Endothelial cell of umbilical vein (primary cell): ENCODE results near the gene RADIL. TPM values are rescaled to one million over a fixed set of nuclear protein-coding genes. Genes with fewer than 3 reads are reported as not detected.

Experiments
- BruUV-seq: library from RNA; stranded (reverse); fragments of 400-500 nt; replicated peaks from 2 replicates; lab custom pipeline; 2021; lab: Mats Ljungman, UMichigan
- CTCF ChIA-PET: fragments of 300-600, 350-600 bp; sonication (Branson Sonifier 250); formaldehyde crosslinking; loops from one replicate; lab custom pipeline; 2021; ENCODE audit warnings: antibody characterized with exemption, inconsistent platforms; lab: Charles Lee
- POLR2A ChIA-PET: fragments of 300-600, 350-600 bp; sonication (Branson Sonifier 250); formaldehyde crosslinking; loops from one replicate; lab custom pipeline; 2021; ENCODE audit warnings: antibody characterized with exemption, inconsistent platforms; lab: Charles Lee
- DNase-seq: peaks from one replicate; pipeline ENCODE4 v3.0.0-alpha.2; 2011; ENCODE audit warnings: low read depth, low spot score
- FAIRE-seq: peaks from 2 replicates; lab custom pipeline; 2011; peaks lifted over from hg19 to GRCh38; lab: Jason Lieb, UNC
- H2AFZ ChIP-seq: 2 replicates; pipeline ENCODE4 v1.6.0; 2012; ENCODE audit warnings: low read depth, low read length, control low read depth, inconsistent platforms
- H3K27ac ChIP-seq: 2 replicates; pipeline ENCODE4 v1.5.1; 2011; ENCODE audit warnings: low read depth, mild to moderate bottlenecking, control low read depth, low read length, moderate library complexity; ENCODE audit not compliant: insufficient read depth
- H3K27me3 ChIP-seq, 2 experiments: 2 replicates each; pipeline versions ENCODE4 v1.6.0 to v1.6.1; 2011; ENCODE audit warnings: low read length in 2 of 2, mixed read lengths in 1 of 2; ENCODE audit not compliant: control insufficient read depth in 2 of 2, insufficient read depth in 2 of 2
- H3K36me3 ChIP-seq, 2 experiments: 2 replicates in 1 of 2; 3 replicates in 1 of 2; pipeline ENCODE4 v1.5.1; 2011; ENCODE audit warnings: low read length in 2 of 2, mild to moderate bottlenecking in 1 of 2, moderate library complexity in 1 of 2; ENCODE audit not compliant: control insufficient read depth in 2 of 2, insufficient read depth in 2 of 2; ENCODE audit errors: extremely low read depth in 1 of 2
- H3K4me1 ChIP-seq: 3 replicates; pipeline ENCODE4 v1.5.1; 2011; ENCODE audit warnings: mild to moderate bottlenecking, low read length; ENCODE audit not compliant: control insufficient read depth, insufficient read depth; ENCODE audit errors: extremely low read depth
- H3K4me2 ChIP-seq: 2 replicates; pipeline ENCODE4 v1.6.1; 2011; ENCODE audit warnings: low read length, control low read depth, mixed read lengths; ENCODE audit not compliant: insufficient read depth
- H3K4me3 ChIP-seq, 3 experiments: fragments of 200-600 bp in 1 of 3; sonication (generic), shearing (Covaris generic) in 1 of 3; replicated peaks in 1 of 3; 2 replicates each; pipeline ENCODE4 v1.5.1; 2011 to 2016; ENCODE audit warnings: control low read depth in 3 of 3, low read length in 3 of 3, mild to moderate bottlenecking in 2 of 3, inconsistent platforms in 1 of 3, low read depth in 1 of 3, moderate library complexity in 1 of 3; ENCODE audit not compliant: insufficient read depth in 1 of 3
- H3K79me2 ChIP-seq: 2 replicates; pipeline ENCODE4 v1.6.0; 2012; ENCODE audit warnings: low read length, inconsistent platforms; ENCODE audit not compliant: control insufficient read depth, insufficient read depth
- H3K9ac ChIP-seq: replicated peaks from 2 replicates; pipeline ENCODE3; 2011; ENCODE audit warnings: low read length, control low read depth; ENCODE audit not compliant: insufficient read depth; ENCODE audit errors: extremely low read depth
- H3K9me1 ChIP-seq: replicated peaks from 3 replicates; pipeline ENCODE4 v1.6.0; 2011; ENCODE audit warnings: mild to moderate bottlenecking, low read length; ENCODE audit not compliant: control insufficient read depth, insufficient read depth; ENCODE audit errors: extremely low read depth
- H3K9me3 ChIP-seq: replicated peaks from 2 replicates; pipeline ENCODE4 v1.5.1; 2012; ENCODE audit warnings: low read length, inconsistent platforms; ENCODE audit not compliant: control insufficient read depth, insufficient read depth
- H4K20me1 ChIP-seq: replicated peaks from 2 replicates; pipeline ENCODE3; 2011; ENCODE audit warnings: mild to moderate bottlenecking, low read length; ENCODE audit not compliant: control insufficient read depth, insufficient read depth; ENCODE audit errors: extremely low read depth
- FOS ChIP-seq: IDR thresholded peaks from 2 replicates; pipeline ENCODE4 v1.6.1; 2011; ENCODE audit warnings: mild to moderate bottlenecking, low read length, moderate library complexity, borderline replicate concordance; ENCODE audit not compliant: insufficient read depth
- GATA2 ChIP-seq: IDR thresholded peaks from 2 replicates; pipeline ENCODE4 v1.7.0; 2011; ENCODE audit warnings: low read depth, mild to moderate bottlenecking, moderate library complexity, mixed read lengths, low read length; ENCODE audit not compliant: insufficient read length, insufficient read depth
- JUN ChIP-seq: IDR thresholded peaks from 2 replicates; pipeline ENCODE4 v1.6.1; 2011; ENCODE audit warnings: borderline replicate concordance, low read depth; ENCODE audit not compliant: insufficient read length, insufficient read depth
- POLR2A ChIP-seq: IDR thresholded peaks from 2 replicates; pipeline ENCODE4 v1.6.1; 2012; ENCODE audit warnings: low read depth, mild to moderate bottlenecking, control low read depth, low read length
- POLR2AphosphoS5 ChIP-seq: IDR thresholded peaks from 2 replicates; pipeline ENCODE4 v1.6.1; 2012; ENCODE audit warnings: low read depth, mild to moderate bottlenecking, control low read depth, low read length, moderate library complexity; ENCODE audit not compliant: insufficient read depth
- dilution Hi-C: fragments of 300-500 bp; cut with MboI; formaldehyde crosslinking; loops from one replicate; pipeline ENCODE4 v1.15.0; 2019; ENCODE audit warnings: low sequenced_read_pairs; ENCODE audit not compliant: extremely low pct_ligation_motif_present
- intact Hi-C: fragments of 100-400 bp; cut with micrococcal nuclease; formaldehyde crosslinking; loops from one replicate; pipeline ENCODE4 v1.10.0; 2022
- polyA plus RNA-seq, 4 experiments: library from polyadenylated mRNA; depleted of rRNA in 3 of 4; stranded (reverse) in 3 of 4; unstranded in 1 of 4; fragments of >200 nt; gene quantifications; 2 replicates each; pipeline versions ENCODE4 v1.2.1 to v1.2.3, GENCODE V29; 2011 to 2012; ENCODE audit warnings: missing spikeins in 1 of 4
- total RNA-seq: library from RNA; stranded (reverse); gene quantifications from 2 replicates; pipeline ENCODE4 v1.2.3, GENCODE V29; 2021
- TF ChIP-seq, protein P1 (sequence below): IDR thresholded peaks from 2 replicates; pipeline ENCODE4 v1.6.1; 2011; ENCODE audit not compliant: insufficient read depth, insufficient read length
- TF ChIP-seq, protein P2 (sequence below), 2 donors: IDR thresholded peaks; 1 replicate in 1 of 2; 2 replicates in 1 of 2; pipeline ENCODE4 v1.5.1; 2011; ENCODE audit warnings: low read length in 2 of 2, mild to moderate bottlenecking in 2 of 2, moderate library complexity in 2 of 2, control low read depth in 1 of 2, inconsistent platforms in 1 of 2, low read depth in 1 of 2; ENCODE audit not compliant: insufficient read depth in 1 of 2; ENCODE audit errors: extremely low read depth in 1 of 2

The RADIL gene
- total and polyA plus RNA-seq, 2 donors (not counting 3 experiments of a cell fraction or from before 2014, with no cell fraction given) = 1.2 to 2.5 TPM

DNA sequence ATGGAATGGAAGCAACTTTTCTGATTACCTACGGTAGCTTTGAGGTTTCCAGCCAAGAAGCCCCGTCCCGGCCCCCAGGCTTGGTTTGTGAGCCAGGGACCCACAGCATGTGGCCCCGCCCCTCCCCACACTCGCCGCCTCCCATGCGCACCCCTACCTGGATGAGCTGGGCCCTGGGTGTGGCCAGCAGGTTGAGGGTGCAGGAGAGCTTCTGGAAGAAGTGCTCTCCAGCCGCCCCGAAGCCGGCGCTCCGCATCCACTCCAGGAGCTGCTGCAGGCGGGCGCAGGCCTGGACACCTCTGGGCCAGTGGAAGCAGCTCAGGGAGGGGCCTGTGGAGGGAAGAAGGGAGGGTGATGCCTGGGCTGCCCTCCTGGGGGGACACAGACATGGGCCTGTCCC lies 68.4 kb downstream of the RADIL start:
- Histone ChIP-seq H3K9ac (no peak overlapping the region), H3K27ac (no peak overlapping the region), H3K4me1 (no peaks in the 10 kb centered on the region), H3K4me3 (no peak overlapping the region), H3K79me2 (no peaks in the 10 kb centered on the region), H2AFZ (no peak overlapping the region), H3K9me1 (no peaks in the 10 kb centered on the region), H3K27me3 (no peaks in the 10 kb centered on the region), H3K36me3 (no peaks in the 10 kb centered on the region), H3K9me3 (no peaks in the 10 kb centered on the region), H4K20me1 (no peaks in the 10 kb centered on the region), H3K4me2 (no peak overlapping the region)
- dilution Hi-C loops = no loop called here
- DNase-seq (no peak), FAIRE-seq (no peak)
- ChIA-PET CTCF (interaction anchor here (1.2 kb wide), 1 partner anchor 17 kb away, joined by 7 read pairs; no protein-coding TSS in a partner anchor), POLR2A (no interaction called here)
- TF ChIP-seq JUN (no peak), GATA2 (no peak), POLR2AphosphoS5 (no peak), FOS (no peak), POLR2A (no peak)
- TF ChIP-seq, protein P1, sequence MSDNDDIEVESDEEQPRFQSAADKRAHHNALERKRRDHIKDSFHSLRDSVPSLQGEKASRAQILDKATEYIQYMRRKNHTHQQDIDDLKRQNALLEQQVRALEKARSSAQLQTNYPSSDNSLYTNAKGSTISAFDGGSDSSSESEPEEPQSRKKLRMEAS = no peak
- TF ChIP-seq, protein P2, sequence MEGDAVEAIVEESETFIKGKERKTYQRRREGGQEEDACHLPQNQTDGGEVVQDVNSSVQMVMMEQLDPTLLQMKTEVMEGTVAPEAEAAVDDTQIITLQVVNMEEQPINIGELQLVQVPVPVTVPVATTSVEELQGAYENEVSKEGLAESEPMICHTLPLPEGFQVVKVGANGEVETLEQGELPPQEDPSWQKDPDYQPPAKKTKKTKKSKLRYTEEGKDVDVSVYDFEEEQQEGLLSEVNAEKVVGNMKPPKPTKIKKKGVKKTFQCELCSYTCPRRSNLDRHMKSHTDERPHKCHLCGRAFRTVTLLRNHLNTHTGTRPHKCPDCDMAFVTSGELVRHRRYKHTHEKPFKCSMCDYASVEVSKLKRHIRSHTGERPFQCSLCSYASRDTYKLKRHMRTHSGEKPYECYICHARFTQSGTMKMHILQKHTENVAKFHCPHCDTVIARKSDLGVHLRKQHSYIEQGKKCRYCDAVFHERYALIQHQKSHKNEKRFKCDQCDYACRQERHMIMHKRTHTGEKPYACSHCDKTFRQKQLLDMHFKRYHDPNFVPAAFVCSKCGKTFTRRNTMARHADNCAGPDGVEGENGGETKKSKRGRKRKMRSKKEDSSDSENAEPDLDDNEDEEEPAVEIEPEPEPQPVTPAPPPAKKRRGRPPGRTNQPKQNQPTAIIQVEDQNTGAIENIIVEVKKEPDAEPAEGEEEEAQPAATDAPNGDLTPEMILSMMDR (IDR thresholded peaks at IDR 0.05; ENCODE audit: extremely low read depth in 1 of 2, insufficient read depth in 1 of 2, low read depth in 1 of 2, low read length in 2 of 2) = no peak
- BruUV-seq = no TSS peak
- intact Hi-C loops = no loop called here
